Caco-2 (cell line): ENCODE results near the gene MPV17L2. TPM values are rescaled to one million over a fixed set of nuclear protein-coding genes. Genes with fewer than 3 reads are reported as not detected.

Source experiments
- BruUV-seq: library from RNA; stranded (reverse); fragments of 400-500 nt; replicated peaks from 2 replicates; lab custom pipeline; 2021; lab: Mats Ljungman, UMichigan
- CTCF ChIA-PET: fragments of 300-600 bp; sonication (Branson Sonifier 250); formaldehyde crosslinking; loops from one replicate; lab custom pipeline; 2022; ENCODE audit warnings: antibody characterized with exemption; lab: Charles Lee
- POLR2A ChIA-PET: fragments of 300-600 bp; sonication (Branson Sonifier 250); formaldehyde crosslinking; loops from one replicate; lab custom pipeline; 2022; ENCODE audit warnings: antibody characterized with exemption; lab: Charles Lee
- DNase-seq, 2 experiments: peaks; one replicate each; pipeline versions ENCODE4 v3.0.0 to v3.0.0-alpha.2; 2020 to 2022
- H3K27me3 ChIP-seq: replicated peaks from 2 replicates; pipeline ENCODE4 v1.6.0; 2011; ENCODE audit warnings: low read length; ENCODE audit not compliant: control insufficient read depth, insufficient read depth
- H3K36me3 ChIP-seq: 2 replicates; pipeline ENCODE4 v1.5.1; 2011; ENCODE audit warnings: low read length; ENCODE audit not compliant: control insufficient read depth, insufficient read depth
- H3K4me1 ChIP-seq: fragments of 250-450 bp; sonication (Bioruptor Pico); 2 replicates; pipeline ENCODE4 v1.5.1; 2020; ENCODE audit warnings: mild to moderate bottlenecking
- H3K4me3 ChIP-seq: 2 replicates; pipeline ENCODE4 v1.5.1; 2011; ENCODE audit warnings: low read depth, mild to moderate bottlenecking, control low read depth, low read length
- H3K9me3 ChIP-seq: fragments of 250-450 bp; sonication (Bioruptor Pico); 2 replicates; pipeline ENCODE4 v1.5.1; 2020; ENCODE audit warnings: mild to moderate bottlenecking, moderate library complexity
- H3K27ac Mint-ChIP-seq: one replicate; pipeline ENCODE4 v1.8.0; 2022; ENCODE audit warnings: mixed read lengths; ENCODE audit not compliant: unreplicated experiment
- H3K27me3 Mint-ChIP-seq: one replicate; pipeline ENCODE4 v1.8.0; 2022; ENCODE audit warnings: mixed read lengths; ENCODE audit not compliant: insufficient read depth, unreplicated experiment
- H3K36me3 Mint-ChIP-seq: one replicate; pipeline ENCODE4 v1.8.0; 2022; ENCODE audit warnings: mild to moderate bottlenecking, mixed read lengths; ENCODE audit not compliant: insufficient read depth, unreplicated experiment
- H3K4me1 Mint-ChIP-seq: one replicate; pipeline ENCODE4 v1.8.0; 2022; ENCODE audit warnings: low read depth, mixed read lengths; ENCODE audit not compliant: unreplicated experiment
- H3K4me3 Mint-ChIP-seq: one replicate; pipeline ENCODE4 v1.8.0; 2022; ENCODE audit warnings: mild to moderate bottlenecking, moderate library complexity, mixed read lengths; ENCODE audit not compliant: unreplicated experiment
- H3K9me3 Mint-ChIP-seq: one replicate; pipeline ENCODE4 v1.8.0; 2022; ENCODE audit warnings: mixed read lengths; ENCODE audit not compliant: unreplicated experiment
- intact Hi-C: fragments of 100-400 bp; cut with micrococcal nuclease; formaldehyde crosslinking; loops from one replicate; pipeline ENCODE4 v1.10.0; 2022; ENCODE audit not compliant: unreplicated experiment
- total RNA-seq: library from RNA; stranded (reverse); gene quantifications from 2 replicates; pipeline ENCODE4 v1.2.3, GENCODE V29; 2022
- TF ChIP-seq, protein P1 (sequence below), 2 experiments: fragments of 200-600 bp in 1 of 2; IDR thresholded peaks; 1 replicate in 1 of 2; 2 replicates in 1 of 2; pipeline versions ENCODE4 v1.5.1 to v1.8.0; 2011 to 2022; ENCODE audit warnings: antibody characterized with exemption in 1 of 2, control low read depth in 1 of 2, inconsistent platforms in 1 of 2, low read depth in 1 of 2, low read length in 1 of 2, mild to moderate bottlenecking in 1 of 2, moderate library complexity in 1 of 2; ENCODE audit not compliant: insufficient read depth in 1 of 2, severe bottlenecking in 1 of 2, unreplicated experiment in 1 of 2

MPV17L2 gene
- total RNA-seq, 1 experiment from 2014 or later: 16.6 TPM

DNA sequence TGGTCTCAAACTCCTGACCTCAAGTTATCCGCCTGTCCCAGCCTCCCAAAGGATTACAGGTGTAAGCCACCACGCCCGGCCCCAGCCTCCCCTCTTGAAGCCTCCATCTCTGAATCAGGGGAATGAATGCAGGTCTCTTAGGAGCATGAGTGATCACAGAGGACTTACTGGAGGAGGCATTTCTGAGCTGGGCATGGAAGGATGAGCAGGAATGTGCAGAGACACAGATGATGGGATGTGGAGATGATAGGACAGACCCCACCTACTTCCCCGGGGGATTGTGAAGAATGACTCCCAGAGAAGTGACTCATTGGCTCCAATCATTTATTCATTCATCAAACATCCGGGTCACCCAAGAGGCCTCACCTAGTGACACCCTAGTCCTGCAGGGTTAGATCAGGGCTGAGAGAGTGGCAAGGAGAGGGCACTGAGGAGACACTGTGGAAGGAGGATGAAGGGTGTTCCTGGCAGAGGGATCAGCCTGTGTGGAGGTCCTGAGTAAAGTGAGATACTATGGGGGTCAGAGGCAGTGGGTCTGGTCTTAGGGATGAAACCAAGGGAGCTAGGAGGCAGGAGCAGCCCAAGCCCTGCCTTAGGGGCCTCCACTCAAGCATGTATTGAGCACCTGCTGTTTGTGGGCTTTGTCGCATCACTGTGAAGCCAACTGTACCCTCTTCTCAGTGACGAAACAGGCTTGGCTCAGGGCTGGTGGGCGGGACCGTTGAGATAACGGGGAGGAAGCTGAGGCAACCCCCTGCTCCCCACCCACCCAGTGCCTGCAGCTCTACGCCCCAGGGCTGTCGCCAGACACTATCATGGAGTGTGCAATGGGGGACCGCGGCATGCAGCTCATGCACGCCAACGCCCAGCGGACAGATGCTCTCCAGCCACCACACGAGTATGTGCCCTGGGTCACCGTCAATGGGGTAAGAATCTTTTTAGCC lies 16.4 kb upstream of the MPV17L2 start:
- TF ChIP-seq, protein P1, sequence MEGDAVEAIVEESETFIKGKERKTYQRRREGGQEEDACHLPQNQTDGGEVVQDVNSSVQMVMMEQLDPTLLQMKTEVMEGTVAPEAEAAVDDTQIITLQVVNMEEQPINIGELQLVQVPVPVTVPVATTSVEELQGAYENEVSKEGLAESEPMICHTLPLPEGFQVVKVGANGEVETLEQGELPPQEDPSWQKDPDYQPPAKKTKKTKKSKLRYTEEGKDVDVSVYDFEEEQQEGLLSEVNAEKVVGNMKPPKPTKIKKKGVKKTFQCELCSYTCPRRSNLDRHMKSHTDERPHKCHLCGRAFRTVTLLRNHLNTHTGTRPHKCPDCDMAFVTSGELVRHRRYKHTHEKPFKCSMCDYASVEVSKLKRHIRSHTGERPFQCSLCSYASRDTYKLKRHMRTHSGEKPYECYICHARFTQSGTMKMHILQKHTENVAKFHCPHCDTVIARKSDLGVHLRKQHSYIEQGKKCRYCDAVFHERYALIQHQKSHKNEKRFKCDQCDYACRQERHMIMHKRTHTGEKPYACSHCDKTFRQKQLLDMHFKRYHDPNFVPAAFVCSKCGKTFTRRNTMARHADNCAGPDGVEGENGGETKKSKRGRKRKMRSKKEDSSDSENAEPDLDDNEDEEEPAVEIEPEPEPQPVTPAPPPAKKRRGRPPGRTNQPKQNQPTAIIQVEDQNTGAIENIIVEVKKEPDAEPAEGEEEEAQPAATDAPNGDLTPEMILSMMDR (IDR thresholded peaks at IDR 0.05; ENCODE audit: insufficient read depth in 1 of 2, low read depth in 1 of 2, low read length in 1 of 2, severe bottlenecking in 1 of 2, unreplicated experiment in 1 of 2): no peak
- no TSS peak for BruUV-seq
- Mint-ChIP-seq H3K4me3 (no peak overlapping the region), H3K9me3 (no peaks in the 10 kb centered on the region), H3K27ac (no peak overlapping the region), H3K27me3 (no peaks in the 10 kb centered on the region), H3K36me3 (peaks cover 5% of the 10 kb centered on the region), H3K4me1 (no peaks in the 10 kb centered on the region)
- H3K4me3 ChIP-seq: no peak overlapping the region
- intact Hi-C loops: no loop called here
- no peaks in the 10 kb centered on the region; the same call in 1 of the 2 replicates for H3K36me3 ChIP-seq
- 0 out of 2 replicates have a peak, but pooled peaks cover 4% of the 10 kb centered on the region for H3K4me1 ChIP-seq
- H3K9me3 ChIP-seq: no peaks in the 10 kb centered on the region
- ChIA-PET POLR2A (no interaction called here), CTCF (interaction anchor here (0.6 to 1.4 kb wide), 3 partner anchors 63 to 392 kb away, joined by 3 to 9 read pairs (median 4); no protein-coding TSS in a partner anchor)
- DNase-seq: no peak
- H3K27me3 ChIP-seq: no peaks in the 10 kb centered on the region

DNA sequence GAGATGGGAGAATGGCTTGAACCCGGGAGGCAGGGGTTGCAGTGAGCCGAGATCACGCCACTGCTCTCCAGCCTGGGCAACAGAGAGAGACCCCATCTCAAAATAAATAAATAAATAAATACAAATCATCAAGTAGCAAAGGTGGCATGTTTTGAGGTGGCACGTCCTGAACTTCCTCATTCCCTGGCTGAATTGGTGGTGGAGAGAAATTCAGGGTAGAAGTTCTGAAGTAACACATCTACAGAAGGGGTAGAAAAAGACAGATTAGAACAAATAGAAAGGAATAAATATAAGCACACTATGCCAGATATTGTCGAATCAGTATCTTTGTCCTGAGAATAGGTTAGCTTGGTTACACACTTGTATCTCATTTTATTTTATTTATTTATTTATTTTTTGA lies 13.1 kb upstream of the MPV17L2 start:
- DNase-seq: no peak
- no peaks in the 10 kb centered on the region for H3K27me3 Mint-ChIP-seq
- Histone ChIP-seq H3K4me1 (0 out of 2 replicates have a peak, but pooled peaks cover 3% of the 10 kb centered on the region), H3K9me3 (no peaks in the 10 kb centered on the region), H3K4me3 (no peak overlapping the region), H3K27me3 (no peaks in the 10 kb centered on the region), H3K36me3 (no peaks in the 10 kb centered on the region; the same call in 1 of the 2 replicates)
- no peaks in the 10 kb centered on the region for H3K4me1 Mint-ChIP-seq
- intact Hi-C loops: no loop called here
- H3K4me3 Mint-ChIP-seq: no peak overlapping the region
- no peaks in the 10 kb centered on the region for H3K36me3 Mint-ChIP-seq
- H3K9me3 Mint-ChIP-seq: no peaks in the 10 kb centered on the region
- no peak overlapping the region for H3K27ac Mint-ChIP-seq
- BruUV-seq: no TSS peak
- TF ChIP-seq, protein P1 (IDR thresholded peaks at IDR 0.05; ENCODE audit: insufficient read depth in 1 of 2, low read depth in 1 of 2, low read length in 1 of 2, severe bottlenecking in 1 of 2, unreplicated experiment in 1 of 2): no peak
- POLR2A ChIA-PET: no interaction called here
- CTCF ChIA-PET: no interaction called here

GRCh38 chr19:18183529-18183928 lies 9.5 kb upstream of the MPV17L2 start:
- no TSS peak for BruUV-seq
- POLR2A ChIA-PET: interaction anchor here (0.7 to 1.5 kb wide), 3 partner anchors 9 to 41 kb away, joined by 4 to 7 read pairs (median 5); partner anchors contain the start of gene MPV17L2
- CTCF ChIA-PET: interaction anchor here (1.0 to 1.1 kb wide), 3 partner anchors 25 to 96 kb away, joined by 3 to 4 read pairs (median 3); no protein-coding TSS in a partner anchor

More at GRCh38 chr19:18183529-18183928, 9.5 kb upstream of the MPV17L2 start:
- H3K4me1 ChIP-seq: no peaks in the 10 kb centered on the region
- H3K27me3 ChIP-seq: no peaks in the 10 kb centered on the region
- Mint-ChIP-seq H3K4me3 (no peak overlapping the region), H3K36me3 (no peaks in the 10 kb centered on the region), H3K27me3 (no peaks in the 10 kb centered on the region), H3K27ac (no peak overlapping the region), H3K4me1 (no peaks in the 10 kb centered on the region), H3K9me3 (no peaks in the 10 kb centered on the region)
- H3K36me3 ChIP-seq: no peaks in the 10 kb centered on the region
- no peak overlapping the region for H3K4me3 ChIP-seq
- DNase-seq: no peak
- intact Hi-C loops: no loop called here
- TF ChIP-seq, protein P1 (IDR thresholded peaks at IDR 0.05; ENCODE audit: insufficient read depth in 1 of 2, low read depth in 1 of 2, low read length in 1 of 2, severe bottlenecking in 1 of 2, unreplicated experiment in 1 of 2): no peak
- H3K9me3 ChIP-seq: no peaks in the 10 kb centered on the region
